IPS DF 4.7 (cell line): ENCODE measurements around the gene PPP1R7.
A peak's percentile ranks its signal among the peaks of the same experiment; 100 is the strongest.

Experiments
- DNase-seq: peaks from one replicate; pipeline ENCODE4 v3.0.0-alpha.2; 2013; ENCODE audit warnings: low spot score; ENCODE audit errors: extremely low read depth

Gene PPP1R7

DNA sequence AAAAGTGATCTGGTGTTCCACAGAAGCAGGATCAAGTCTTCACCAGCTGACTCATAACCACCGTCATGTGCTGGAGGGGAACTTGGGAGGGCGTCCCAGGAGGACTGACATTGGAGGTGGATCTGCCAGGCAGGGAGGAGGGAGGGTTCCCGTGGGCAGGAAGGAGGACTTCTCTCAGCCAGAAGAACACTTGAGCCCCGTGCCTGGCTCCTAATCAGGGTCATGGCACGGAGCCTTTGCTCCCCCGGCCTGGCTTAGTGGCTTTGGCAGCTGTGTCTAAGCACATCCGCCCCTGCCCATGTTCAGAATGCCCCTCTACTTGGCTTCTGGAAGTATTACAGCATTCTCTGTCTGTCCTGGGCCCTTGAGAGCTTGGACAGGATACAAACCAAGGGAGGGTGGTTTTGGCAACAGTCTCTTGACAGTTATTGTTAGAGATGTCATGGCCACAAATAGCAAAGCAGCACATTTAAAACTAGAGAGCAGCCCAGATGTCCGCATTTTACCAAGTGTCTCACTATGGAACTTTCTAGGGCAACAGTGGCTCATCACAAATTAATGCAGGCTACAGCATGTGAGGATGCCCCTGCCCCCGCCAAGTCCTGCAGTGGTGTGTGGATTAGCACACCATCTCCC, 11.5 kb downstream of the PPP1R7 start:
- DNase-seq, result no peak

DNA sequence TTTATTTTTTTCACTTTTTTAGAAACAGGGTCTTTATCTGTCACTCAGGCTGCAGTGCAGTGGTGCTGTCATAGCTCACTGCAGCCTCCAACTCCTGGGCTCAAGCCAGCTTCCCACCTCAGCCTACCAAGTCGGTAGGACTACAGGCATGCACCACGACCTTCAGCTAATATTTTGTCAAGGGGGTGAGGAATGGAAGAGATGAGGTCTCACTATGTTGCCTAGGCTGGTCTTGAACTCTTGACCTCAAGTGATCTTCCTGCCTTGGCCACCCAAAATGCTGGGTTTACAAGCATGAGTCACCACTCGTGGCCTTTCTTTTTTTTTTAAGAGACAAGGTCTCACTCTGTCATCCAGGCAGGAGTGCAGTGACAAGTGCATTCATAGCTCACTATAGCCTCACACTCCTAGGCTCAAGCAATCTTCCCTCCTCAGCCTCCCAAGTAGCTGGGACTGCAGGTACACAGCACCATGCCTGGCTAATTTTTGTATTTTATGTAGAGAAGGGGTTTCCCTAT, 13.4 kb downstream of the PPP1R7 start:
- DNase-seq, result no peak

DNA sequence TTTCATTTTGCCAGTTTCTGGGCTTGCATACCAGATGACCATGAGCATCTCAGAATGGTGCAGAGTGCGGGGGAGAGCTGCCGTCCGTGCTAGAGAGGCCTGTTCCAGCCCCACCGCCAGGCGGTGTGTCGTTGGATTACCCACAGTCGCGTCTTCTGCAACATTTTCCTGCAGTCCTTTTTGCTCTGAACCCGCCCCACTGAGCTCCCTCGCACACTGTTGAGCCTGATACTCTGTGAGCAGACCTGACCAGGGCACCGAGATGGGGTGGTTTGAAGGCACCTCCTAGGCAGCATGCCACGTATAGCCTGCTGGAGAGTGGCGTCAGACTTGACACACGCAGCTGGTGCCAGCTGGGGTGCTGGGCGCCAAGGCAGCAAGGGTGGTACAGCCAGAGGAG, 18.1 kb downstream of the PPP1R7 start:
- no peak for DNase-seq

DNA sequence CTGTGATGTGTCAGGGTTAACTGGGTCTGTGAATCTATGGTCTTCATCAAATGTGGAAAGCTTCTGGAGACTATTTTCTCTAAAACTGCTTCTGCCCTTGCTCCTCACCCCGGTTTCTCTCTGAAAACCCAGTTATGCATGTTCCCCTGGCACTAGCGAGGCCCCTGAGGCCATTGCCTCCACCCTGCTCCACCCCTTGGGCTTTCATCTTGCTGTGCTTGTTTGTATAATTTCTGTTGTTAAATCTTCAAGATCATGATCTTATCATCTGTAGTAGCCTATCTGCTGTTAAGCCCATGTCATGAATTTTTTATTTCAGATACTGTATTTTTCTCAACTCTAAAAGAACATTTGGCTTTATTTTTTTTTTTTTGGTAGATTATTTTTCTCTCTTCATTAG, 23.3 kb downstream of the PPP1R7 start:
- no peak for DNase-seq

DNA sequence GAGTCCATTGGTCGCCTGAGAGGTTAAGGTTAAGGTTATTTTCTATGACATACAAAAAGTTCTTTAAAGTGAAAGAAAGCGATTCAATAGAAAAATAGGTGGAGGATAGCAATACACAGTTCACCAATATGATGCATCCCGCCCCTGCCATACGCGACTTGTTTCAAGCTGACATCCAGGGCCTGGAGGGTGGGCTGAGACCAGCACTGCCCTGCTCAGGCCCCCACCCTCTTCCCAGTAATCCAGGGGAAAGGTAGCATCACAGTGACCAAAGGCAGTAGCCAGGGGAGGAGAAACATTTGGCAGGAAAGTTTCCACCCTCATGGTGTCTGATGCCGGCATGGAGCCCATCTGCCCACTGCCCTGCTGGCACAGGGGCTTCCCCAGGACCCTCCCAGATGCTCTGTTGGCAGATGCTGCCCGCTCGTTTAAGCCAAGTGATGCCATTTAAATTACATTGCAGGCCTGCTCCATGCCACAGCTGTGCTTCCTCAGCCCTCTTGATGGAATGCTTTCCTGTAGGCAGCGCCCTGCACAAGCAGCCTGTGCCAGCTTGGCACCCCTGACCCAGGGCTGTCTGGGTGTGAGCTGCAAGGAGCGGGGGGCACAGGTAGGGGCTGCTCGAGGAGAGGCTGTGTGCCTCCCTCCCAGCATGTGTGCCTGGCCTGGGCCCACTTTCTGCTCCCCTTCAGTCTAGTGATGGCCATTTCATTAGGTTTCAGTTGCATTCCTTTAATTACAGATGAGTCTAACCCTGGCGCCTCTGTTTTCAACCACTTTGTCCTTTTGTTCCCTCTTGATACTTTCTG, 27.5 kb downstream of the PPP1R7 start:
- no peak for DNase-seq

DNA sequence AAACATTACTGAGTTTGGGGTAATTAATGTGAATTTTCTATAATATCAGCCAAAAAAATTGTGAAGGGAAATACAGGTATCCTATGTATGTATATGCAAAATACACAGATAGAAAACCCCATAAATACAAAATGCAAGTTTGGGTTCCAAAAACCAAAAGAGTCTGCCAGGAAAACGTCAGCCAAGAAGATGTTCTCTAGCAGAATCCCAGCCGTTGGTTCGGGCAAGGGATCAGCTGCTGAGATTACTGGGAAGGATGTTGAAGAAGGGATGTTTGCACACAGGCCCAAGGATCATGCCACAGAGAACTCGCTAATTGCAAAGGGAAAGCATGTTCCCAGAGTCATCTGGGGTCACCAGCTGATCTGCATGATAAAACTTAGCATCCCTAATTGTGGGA, 28.7 kb downstream of the PPP1R7 start:
- DNase-seq, result no peak

DNA sequence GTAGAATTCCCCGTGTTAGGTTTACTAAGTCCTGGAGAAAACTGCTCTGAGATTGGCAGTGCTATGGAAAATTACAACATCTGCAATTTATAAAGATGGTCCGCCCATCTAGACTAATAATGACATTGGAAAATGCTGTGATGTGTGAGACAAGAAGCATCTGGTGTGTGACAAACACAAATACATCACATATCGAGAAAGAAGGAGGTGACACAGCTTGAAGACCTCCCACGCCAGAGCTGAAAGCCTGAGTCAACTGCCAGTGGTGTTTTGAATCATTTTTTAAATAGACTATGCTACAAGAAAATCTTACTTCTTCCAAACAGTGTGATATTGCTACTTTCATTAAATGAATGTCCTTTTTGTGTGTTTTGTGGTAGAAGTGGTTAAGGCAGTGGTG, 29.6 kb downstream of the PPP1R7 start:
- DNase-seq, result no peak

DNA sequence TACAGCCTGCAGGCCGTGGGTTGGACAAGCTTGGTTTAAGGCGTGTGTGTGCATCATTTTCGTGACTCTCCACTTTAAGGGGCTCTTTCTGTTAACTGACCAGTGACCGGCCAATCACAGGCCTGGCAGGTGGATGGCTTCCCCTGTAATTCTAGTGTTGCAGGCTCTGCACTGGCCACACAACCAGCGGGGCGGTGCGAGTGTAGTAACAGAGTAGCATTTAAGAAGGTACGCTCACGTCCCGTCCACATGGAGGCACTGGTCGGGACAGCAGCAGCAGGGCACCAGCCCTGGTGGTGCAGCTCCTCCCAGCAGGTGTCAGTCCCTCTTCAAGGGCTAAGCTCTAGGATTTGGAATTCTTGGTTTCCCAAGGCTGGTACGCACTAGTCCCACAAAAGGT, 30.2 kb downstream of the PPP1R7 start:
- peak; percentile 41 for DNase-seq

DNA sequence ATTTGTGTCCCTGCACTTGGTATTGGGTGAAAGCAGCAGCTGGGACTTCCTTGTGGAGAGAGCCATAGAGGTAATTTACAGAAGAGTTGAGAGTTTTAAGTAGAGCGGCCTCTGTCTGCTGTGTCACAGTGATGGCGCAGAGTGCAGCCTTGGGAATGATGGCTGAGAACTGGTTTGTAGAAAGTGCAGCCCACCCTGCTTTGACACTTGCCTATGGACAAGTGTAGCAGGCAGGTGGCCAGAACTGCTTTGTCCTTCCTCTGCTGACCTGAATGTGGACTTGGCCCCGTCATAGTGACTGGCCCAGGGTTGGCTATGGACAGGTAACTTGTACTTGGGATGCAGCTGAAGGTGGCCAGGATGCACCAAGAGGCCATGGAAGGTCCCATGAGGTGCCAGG, 31.9 kb downstream of the PPP1R7 start:
- no peak for DNase-seq

DNA sequence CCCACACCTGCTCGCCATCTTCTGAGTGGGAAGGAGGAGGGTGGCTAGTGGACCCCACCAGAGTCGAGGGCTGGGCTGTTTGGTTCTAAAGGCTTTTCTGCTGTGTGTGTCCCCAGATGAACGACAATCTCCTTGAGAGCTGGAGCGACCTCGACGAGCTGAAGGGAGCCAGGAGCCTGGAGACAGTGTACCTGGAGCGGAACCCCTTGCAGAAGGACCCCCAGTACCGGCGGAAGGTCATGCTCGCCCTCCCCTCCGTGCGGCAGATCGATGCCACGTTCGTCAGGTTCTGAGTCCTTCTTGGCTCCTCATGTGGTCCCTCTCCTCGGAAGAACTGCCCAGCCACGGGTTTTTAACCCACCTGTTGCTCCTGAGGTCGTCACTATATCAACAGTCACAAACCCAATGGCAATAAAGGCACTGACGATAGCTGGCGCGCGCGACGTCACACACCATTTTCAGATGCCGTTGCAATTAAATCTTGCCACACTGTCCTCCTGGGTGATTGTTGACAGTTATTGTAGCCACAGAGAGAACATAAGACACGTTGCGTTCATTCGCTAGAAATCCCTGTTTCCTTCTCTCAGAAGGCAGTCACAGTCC, 32.4 kb downstream of the PPP1R7 start:
- DNase-seq, result no peak

DNA sequence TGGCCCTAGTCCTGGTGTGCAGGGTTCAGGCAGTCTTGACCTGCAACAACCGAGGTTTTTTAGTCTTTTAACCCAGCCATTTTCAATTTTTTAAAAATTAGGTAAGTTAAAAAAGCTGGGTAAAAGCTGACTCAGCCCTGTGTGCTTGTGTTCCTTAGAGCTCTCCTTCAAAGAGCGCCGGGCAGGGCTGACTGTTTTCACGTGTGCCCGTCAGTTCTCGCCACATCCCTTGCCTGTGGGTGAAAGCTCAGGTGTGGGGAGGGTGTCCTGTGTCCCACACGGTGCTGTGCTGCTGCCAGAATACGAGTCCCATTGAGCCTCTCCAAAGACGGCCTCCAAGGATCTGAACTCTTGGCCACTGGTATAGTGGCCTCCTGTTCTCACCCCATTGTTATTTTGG, 33.0 kb downstream of the PPP1R7 start:
- DNase-seq, result no peak

DNA sequence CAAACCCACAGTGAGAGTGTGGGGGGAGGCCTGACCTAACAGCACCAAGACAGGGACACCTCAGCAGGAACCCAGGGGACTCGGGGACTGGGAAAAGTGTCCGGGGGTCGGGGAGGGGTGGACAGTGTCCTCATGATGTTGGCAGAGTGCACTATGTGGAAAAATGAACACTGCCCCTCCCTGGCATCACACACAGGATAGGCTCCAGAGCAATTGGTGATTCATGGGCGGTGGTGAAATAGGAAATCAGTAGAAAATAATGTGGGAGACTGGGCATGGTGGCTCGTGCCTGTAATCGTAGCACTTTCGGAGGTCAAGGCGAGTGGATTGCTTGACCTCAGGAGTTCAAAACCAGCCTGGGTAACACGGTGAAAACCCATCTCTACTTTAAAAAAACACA, 34.6 kb downstream of the PPP1R7 start:
- DNase-seq, result no peak

DNA sequence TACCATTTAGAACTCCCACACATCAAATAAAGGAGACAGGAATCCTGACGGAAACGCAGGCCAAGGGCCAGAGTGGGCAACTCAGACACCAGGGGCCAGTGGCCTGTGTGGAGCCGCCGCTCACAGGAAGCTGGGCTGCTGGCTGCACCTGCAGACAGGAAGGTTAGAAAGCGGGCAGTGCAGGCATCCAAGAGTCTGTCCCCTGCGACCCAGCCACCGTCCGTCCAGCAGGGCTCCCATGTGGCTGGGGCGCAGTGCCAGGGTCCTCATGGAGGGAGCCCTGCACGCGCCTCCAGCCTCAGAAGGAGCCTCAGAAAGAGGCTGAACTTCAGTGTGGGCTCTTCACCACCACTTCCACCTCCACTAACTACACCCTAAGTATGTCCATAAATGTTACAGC, 35.7 kb downstream of the PPP1R7 start:
- DNase-seq, result no peak

DNA sequence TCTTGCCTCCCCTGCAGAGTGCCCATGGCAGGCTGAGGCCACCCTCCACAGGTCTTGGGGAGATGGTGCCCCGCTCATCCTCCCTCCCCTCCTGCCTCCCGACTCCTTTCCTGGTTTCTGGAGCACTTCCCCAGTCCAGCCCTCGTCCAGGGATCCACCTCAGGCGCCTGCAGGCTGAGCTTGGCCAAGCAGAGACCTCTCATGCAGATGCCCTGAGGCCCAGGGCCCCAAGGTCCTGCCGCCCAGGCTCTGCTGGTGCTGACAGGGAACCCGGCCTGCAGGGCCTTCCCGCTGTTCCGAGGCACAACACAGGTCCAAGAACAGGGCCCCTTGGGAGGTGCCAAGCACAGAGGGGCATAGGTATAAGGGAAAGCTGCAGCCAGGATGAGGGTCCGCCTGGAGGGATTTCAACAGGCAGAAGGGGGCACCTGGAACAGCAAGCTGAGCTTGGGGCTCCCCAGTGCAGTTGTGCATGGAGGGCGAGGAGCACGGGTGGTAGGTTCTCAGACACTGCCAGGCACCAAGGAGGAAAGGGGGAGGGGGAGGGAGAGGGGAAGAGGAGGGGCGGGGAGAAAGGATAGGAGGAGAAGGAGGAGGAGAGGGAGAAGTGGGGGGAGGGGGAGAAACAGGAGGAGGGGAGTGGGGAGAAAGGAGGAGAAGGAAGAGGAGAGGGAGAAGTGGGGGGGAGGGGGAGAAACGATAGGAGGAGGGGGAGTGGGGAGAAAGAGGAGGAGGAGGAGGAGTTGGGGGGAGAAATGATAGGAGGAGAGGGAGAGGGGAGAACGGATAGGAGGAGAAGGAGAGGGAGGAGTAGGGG, 37.0 kb downstream of the PPP1R7 start:
- DNase-seq, result no peak

DNA sequence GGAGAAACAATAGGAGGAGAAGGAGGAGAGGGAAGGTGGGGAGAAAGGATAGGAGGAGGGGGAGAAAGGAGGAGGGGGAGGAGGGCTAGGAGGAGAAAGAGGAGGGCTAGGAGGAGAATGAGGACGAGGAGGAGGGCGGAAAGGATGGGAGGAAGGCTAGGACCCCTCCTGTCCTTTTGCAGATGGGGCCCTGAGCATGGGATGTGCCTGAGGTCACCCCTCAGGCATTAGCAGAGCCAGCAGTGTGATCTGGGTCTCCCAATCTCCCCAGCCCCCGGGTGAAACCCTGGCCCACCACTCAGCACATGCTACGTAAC, 37.6 kb downstream of the PPP1R7 start:
- no peak for DNase-seq

DNA sequence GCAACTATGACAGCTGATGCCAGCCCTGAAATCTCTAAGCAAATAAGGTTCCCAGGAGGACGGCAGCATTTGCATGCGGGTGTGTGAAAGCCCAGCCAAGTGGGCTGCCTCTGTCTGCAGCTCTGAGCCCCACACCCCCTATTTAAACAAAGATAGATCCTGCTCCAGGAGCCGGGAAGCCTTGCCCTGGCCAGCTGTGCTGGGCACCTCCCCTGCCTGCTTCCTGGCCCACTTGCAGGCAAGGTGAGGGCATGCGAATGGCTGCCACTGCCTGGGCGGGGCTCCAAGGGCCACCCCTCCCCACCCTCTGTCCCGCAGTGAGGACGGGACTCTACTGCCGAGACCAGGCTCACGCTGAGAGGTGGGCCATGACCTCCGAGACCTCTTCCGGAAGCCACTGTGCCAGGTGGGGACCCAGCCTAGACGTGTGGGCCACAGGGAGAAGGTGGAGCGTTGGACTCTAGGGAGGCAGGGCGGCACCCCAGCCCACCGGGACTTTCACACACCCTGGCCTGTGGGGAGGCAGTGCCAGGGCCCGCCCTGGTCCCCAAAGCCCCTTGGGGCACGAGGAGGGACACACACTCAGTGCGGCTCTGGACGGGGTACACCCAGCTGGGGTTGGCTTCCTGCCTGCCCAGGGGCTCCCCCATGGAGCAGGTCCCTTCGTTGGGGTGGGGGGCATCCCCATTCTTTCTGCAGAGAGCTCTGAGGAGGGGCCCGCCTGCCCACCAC, 38.3 kb downstream of the PPP1R7 start, which contains the start of gene ANO7:
Gene ANO7 (plus strand): TSS at position 317 of the 732 bp plus-strand sequence. CDS start 1,387 bp downstream, outside the sequence.
- no peak for DNase-seq

DNA sequence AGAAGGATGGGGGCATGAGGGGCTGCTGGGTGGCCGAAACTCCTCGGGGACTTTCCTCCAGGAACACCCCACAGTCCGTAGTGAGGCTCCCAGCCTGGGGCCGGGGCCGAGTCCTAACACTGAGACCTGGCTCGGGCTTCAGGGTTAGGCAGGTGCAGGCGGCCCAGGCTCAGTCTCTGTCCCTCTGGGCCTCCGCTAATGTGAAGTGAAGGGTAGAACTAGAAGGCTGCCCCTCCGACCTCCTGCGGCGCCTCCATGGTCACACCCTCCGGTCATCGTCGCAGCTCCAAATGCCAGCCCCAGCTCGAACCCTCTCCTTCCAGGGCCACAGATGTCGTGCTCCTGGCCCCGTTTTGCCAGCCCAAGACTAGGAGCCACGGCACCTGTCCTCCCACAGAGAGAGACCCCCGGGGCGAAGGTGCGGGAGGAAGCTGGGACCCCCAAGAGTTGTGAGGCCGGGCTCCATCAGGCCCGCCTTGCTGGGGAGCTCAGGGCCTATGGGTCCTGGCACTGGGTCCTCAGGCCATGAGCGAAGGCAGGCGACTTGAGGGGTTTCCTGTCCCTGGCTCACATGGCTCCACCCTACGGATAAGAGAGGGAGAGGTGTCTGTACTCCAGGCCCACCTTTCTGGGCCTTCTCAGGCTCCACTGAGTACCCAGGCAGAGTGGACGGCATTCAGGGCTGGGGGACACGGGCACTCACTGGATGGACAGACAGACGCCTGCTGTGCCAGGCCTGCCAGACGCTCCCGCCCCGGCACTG, 39.0 kb downstream of the PPP1R7 start:
- DNase-seq, result no peak

DNA sequence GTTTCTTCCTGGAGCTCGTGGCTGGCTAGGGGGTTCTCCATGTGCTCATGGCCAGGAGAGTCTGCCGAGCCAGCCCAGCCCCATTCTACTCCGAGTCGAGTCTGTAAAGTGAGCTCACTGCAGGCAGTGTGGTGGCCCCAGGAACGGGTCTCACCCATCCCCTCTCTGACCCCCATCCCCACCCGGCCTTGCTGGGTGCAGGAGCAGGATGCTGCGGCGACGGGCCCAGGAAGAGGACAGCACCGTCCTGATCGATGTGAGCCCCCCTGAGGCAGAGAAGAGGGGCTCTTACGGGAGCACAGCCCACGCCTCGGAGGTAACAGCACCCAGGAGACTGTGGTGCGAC, 39.6 kb downstream of the PPP1R7 start:
- DNase-seq, result no peak

DNA sequence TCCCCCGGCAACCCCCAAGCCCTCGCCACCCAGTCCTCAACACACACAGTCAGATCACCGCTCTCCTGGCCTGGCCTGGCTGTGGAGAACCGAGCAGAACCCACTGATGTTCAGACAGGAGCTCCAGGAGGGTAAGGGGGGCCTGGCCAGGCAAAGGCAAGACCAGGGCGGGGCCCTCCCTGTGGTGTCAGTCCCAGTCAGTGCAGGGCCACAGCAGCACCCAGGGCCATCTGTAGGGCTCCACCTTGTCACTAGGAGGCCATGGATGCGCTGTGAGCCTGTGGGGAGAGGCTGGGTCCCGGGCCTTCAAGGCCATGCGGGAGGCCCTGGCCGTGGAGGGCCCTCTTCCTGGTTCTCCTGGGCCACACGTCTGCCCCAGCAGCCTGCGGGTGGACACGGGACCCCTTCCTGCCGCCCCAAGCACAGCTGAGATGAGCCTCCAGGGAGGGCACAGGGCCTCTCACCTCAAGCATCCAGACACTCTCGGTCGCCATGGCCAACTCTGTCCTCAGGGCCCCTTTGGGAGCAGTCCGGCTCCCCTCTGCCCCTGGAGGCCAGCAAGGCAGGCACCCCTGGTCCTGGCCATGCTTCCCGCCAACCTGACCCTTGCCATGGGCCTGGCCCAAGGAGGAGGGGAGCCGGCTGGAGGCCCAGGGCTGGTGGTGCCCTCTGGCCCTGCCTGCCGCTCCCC, 40.2 kb downstream of the PPP1R7 start:
- DNase-seq, result no peak

DNA sequence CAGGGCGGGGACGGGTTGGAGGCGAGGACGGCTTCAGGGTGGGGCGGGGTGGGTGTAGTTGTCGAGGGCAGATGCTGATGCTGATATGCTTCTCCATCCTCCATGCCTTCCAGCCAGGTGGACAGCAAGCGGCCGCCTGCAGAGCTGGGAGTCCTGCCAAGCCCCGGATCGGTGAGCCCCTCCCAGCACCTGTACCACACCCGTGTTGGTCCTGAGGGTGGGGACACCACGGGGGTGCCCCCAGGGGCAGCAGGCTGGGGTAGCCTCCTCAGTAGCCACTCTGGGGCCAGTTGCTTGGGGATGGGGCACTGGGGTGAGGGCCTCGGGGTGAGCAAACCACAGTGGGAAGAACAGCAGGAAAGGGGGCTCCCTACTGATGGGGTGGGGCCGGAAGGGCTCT, 40.8 kb downstream of the PPP1R7 start:
- DNase-seq, result no peak
